Naive B cell (primary cell): Measurements from ENCODE around the gene PTPRR. TPM values are rescaled to one million over a fixed set of nuclear protein-coding genes. Genes with fewer than 3 reads are reported as not detected.
"Not testable (repeated sequence)": the region's sequence is repeated elsewhere in the genome, so short reads cannot be mapped to it uniquely, and the experiment has no call there.

Experiments
- ATAC-seq, 2 donors: fragments of 150-1000 bp; cut with Tn5 transposase; 2 replicates each; pipeline ENCODE4 v1.10.0; 2021; ENCODE audit warnings: low read depth in 2 of 2, mild to moderate bottlenecking in 2 of 2, moderate library complexity in 2 of 2
- DNase-seq: peaks from one replicate; pipeline ENCODE4 v3.0.0; 2022
- H3K27ac Mint-ChIP-seq, 6 donors: one replicate each; pipeline ENCODE4 v1.8.0; 2020 to 2022; ENCODE audit warnings: mild to moderate bottlenecking in 6 of 6, mixed read lengths in 6 of 6, moderate library complexity in 5 of 6, inconsistent platforms in 2 of 6
- H3K27me3 Mint-ChIP-seq, 3 donors: one replicate each; pipeline ENCODE4 v1.8.0; 2021 to 2022; ENCODE audit warnings: mixed read lengths in 3 of 3, mild to moderate bottlenecking in 1 of 3
- H3K36me3 Mint-ChIP-seq, 2 donors: one replicate each; pipeline ENCODE4 v1.8.0; 2020 to 2022; ENCODE audit warnings: mixed read lengths in 2 of 2, inconsistent platforms in 1 of 2, mild to moderate bottlenecking in 1 of 2
- H3K4me1 Mint-ChIP-seq, 3 donors: one replicate each; pipeline ENCODE4 v1.8.0; 2020 to 2022; ENCODE audit warnings: mixed read lengths in 3 of 3, inconsistent platforms in 1 of 3, mild to moderate bottlenecking in 1 of 3, moderate library complexity in 1 of 3
- H3K4me3 Mint-ChIP-seq, 8 donors: one replicate each; pipeline ENCODE4 v1.8.0; 2020 to 2022; ENCODE audit warnings: mild to moderate bottlenecking in 8 of 8, mixed read lengths in 8 of 8, moderate library complexity in 8 of 8, inconsistent platforms in 2 of 8
- H3K9me3 Mint-ChIP-seq, 7 donors: one replicate each; pipeline ENCODE4 v1.8.0; 2020 to 2022; ENCODE audit warnings: mixed read lengths in 7 of 7, mild to moderate bottlenecking in 5 of 7, inconsistent platforms in 2 of 7, moderate library complexity in 1 of 7
- polyA plus RNA-seq, 6 donors: library from polyadenylated mRNA; unstranded; fragments of 300-500 nt; fragmentation: Illumina TruSeq; gene quantifications; one replicate each; pipeline ENCODE4 v1.2.3, GENCODE V29; 2021; ENCODE audit warnings: low read depth in 6 of 6

Gene PTPRR
- polyA plus RNA-seq, 6 donors from 2014 or later = not detected

GRCh38 chr12:70823182-70823976 is 97.2 kb downstream of the PTPRR start:
- no peaks in the 10 kb centered on the region for H3K4me1 Mint-ChIP-seq
- DNase-seq = no peak
- no peaks in the 10 kb centered on the region for H3K36me3 Mint-ChIP-seq
- no peaks in the 10 kb centered on the region for H3K27me3 Mint-ChIP-seq
- peaks cover 2 to 10% (median 4%) of the 10 kb centered on the region in 7 donors for H3K9me3 Mint-ChIP-seq
- H3K4me3 Mint-ChIP-seq = no peak overlapping the region
- peak overlapping the region in 1 of 6 donors; percentile 41 for H3K27ac Mint-ChIP-seq
- no peak for ATAC-seq

GRCh38 chr12:70822412-70822811 is 98.1 kb downstream of the PTPRR start:
- no peak for DNase-seq
- no peaks in the 10 kb centered on the region for H3K36me3 Mint-ChIP-seq
- H3K4me3 Mint-ChIP-seq = no peak overlapping the region
- H3K9me3 Mint-ChIP-seq = peaks cover 2 to 10% (median 4%) of the 10 kb centered on the region in 7 donors
- no peak overlapping the region for H3K27ac Mint-ChIP-seq
- H3K27me3 Mint-ChIP-seq = no peaks in the 10 kb centered on the region
- no peaks in the 10 kb centered on the region for H3K4me1 Mint-ChIP-seq
- no peak for ATAC-seq

GRCh38 chr12:70815971-70816391 is 104.6 kb downstream of the PTPRR start:
- Mint-ChIP-seq H3K9me3 (peaks cover 3 to 20% (median 5%) of the 10 kb centered on the region in 7 donors), H3K36me3 (no peaks in the 10 kb centered on the region), H3K27me3 (peaks cover 0 to 8% (median 0%) of the 10 kb centered on the region in 3 donors), H3K27ac (no peak overlapping the region), H3K4me3 (no peak overlapping the region), H3K4me1 (no peaks in the 10 kb centered on the region)
- no peak for ATAC-seq
- DNase-seq = no peak

- H3K9me3 Mint-ChIP-seq = peaks cover 0 to 13% (median 5%) of the 10 kb centered on the region in 7 donors
- DNase-seq = no peak
- no peaks in the 10 kb centered on the region for H3K36me3 Mint-ChIP-seq
- H3K27me3 Mint-ChIP-seq = peaks cover 0 to 8% (median 0%) of the 10 kb centered on the region in 3 donors
- H3K4me3 Mint-ChIP-seq = no peak overlapping the region
- H3K4me1 Mint-ChIP-seq = no peaks in the 10 kb centered on the region
- H3K27ac Mint-ChIP-seq = no peak overlapping the region
- ATAC-seq = no peak
Observed at GRCh38 chr12:70815056-70815455, 105.5 kb downstream of the PTPRR start.

- ATAC-seq = no peak
- no peak overlapping the region for H3K27ac Mint-ChIP-seq
Observed at GRCh38 chr12:70813559-70813958, 107.0 kb downstream of the PTPRR start.

GRCh38 chr12:70812136-70812535 is 108.4 kb downstream of the PTPRR start:
- DNase-seq (no peak), ATAC-seq (no peak)

More at GRCh38 chr12:70813559-70813958, 107.0 kb downstream of the PTPRR start:
- peaks cover 0 to 2% of the 10 kb centered on the region in 2 donors for H3K36me3 Mint-ChIP-seq
- no peak for DNase-seq
- peaks cover 0 to 15% (median 4%) of the 10 kb centered on the region in 7 donors for H3K9me3 Mint-ChIP-seq
- H3K4me3 Mint-ChIP-seq = no peak overlapping the region
- peaks cover 0 to 8% (median 0%) of the 10 kb centered on the region in 3 donors for H3K27me3 Mint-ChIP-seq
- no peaks in the 10 kb centered on the region for H3K4me1 Mint-ChIP-seq

GRCh38 chr12:70809887-70810286 is 110.7 kb downstream of the PTPRR start:
- ATAC-seq (no peak), DNase-seq (no peak)
- Mint-ChIP-seq H3K36me3 (peaks cover 0 to 7% of the 10 kb centered on the region in 2 donors), H3K4me1 (no peaks in the 10 kb centered on the region), H3K27ac (no peak overlapping the region), H3K9me3 (peaks cover 3 to 19% (median 5%) of the 10 kb centered on the region in 7 donors), H3K27me3 (peaks cover 0 to 8% (median 0%) of the 10 kb centered on the region in 3 donors), H3K4me3 (no peak overlapping the region)

More at GRCh38 chr12:70812136-70812535, 108.4 kb downstream of the PTPRR start:
- Mint-ChIP-seq H3K4me3 (no peak overlapping the region), H3K9me3 (peaks cover 3 to 21% (median 8%) of the 10 kb centered on the region in 7 donors), H3K4me1 (no peaks in the 10 kb centered on the region), H3K27me3 (peaks cover 0 to 8% (median 0%) of the 10 kb centered on the region in 3 donors), H3K27ac (no peak overlapping the region), H3K36me3 (peaks cover 0 to 7% of the 10 kb centered on the region in 2 donors)

- not testable (repeated sequence) for H3K36me3 Mint-ChIP-seq, H3K4me1 Mint-ChIP-seq, H3K4me3 Mint-ChIP-seq, H3K27ac Mint-ChIP-seq, DNase-seq, H3K27me3 Mint-ChIP-seq, ATAC-seq
- H3K9me3 Mint-ChIP-seq = peaks cover 3 to 15% (median 5%) of the 10 kb centered on the region in 7 donors
Observed at GRCh38 chr12:70807993-70808392, 112.5 kb downstream of the PTPRR start.

- peaks cover 3 to 15% (median 5%) of the 10 kb centered on the region in 7 donors for H3K9me3 Mint-ChIP-seq
- no peaks in the 10 kb centered on the region for H3K27me3 Mint-ChIP-seq
- no peak overlapping the region for H3K4me3 Mint-ChIP-seq
Observed at GRCh38 chr12:70806827-70807226, 113.7 kb downstream of the PTPRR start.

GRCh38 chr12:70806043-70806442 is 114.5 kb downstream of the PTPRR start:
- Mint-ChIP-seq H3K4me1 (no peaks in the 10 kb centered on the region), H3K4me3 (no peak overlapping the region), H3K9me3 (peaks cover 3 to 15% (median 7%) of the 10 kb centered on the region in 7 donors), H3K36me3 (peaks cover 0 to 7% of the 10 kb centered on the region in 2 donors), H3K27ac (no peak overlapping the region), H3K27me3 (no peaks in the 10 kb centered on the region)
- DNase-seq (no peak), ATAC-seq (no peak)

More at GRCh38 chr12:70806827-70807226, 113.7 kb downstream of the PTPRR start:
- no peak for DNase-seq
- Mint-ChIP-seq H3K27ac (no peak overlapping the region), H3K36me3 (peaks cover 0 to 7% of the 10 kb centered on the region in 2 donors), H3K4me1 (no peaks in the 10 kb centered on the region)
- no peak for ATAC-seq

GRCh38 chr12:70798016-70798783 is 122.3 kb downstream of the PTPRR start:
- no peak overlapping the region for H3K4me3 Mint-ChIP-seq
- no peak for ATAC-seq
- DNase-seq = no peak
- H3K36me3 Mint-ChIP-seq = no peaks in the 10 kb centered on the region
- peaks cover 0 to 4% (median 0%) of the 10 kb centered on the region in 7 donors for H3K9me3 Mint-ChIP-seq
- H3K27ac Mint-ChIP-seq = no peak overlapping the region
- no peaks in the 10 kb centered on the region for H3K4me1 Mint-ChIP-seq
- H3K27me3 Mint-ChIP-seq = peaks cover 0 to 8% (median 0%) of the 10 kb centered on the region in 3 donors

- Mint-ChIP-seq H3K4me3 (no peak overlapping the region), H3K27me3 (peaks cover 0 to 8% (median 0%) of the 10 kb centered on the region in 3 donors), H3K27ac (no peak overlapping the region), H3K36me3 (no peaks in the 10 kb centered on the region), H3K9me3 (peaks cover 0 to 4% (median 0%) of the 10 kb centered on the region in 7 donors), H3K4me1 (no peaks in the 10 kb centered on the region)
- ATAC-seq = no peak
- DNase-seq = no peak
Observed at GRCh38 chr12:70796989-70797388, 123.5 kb downstream of the PTPRR start.

- ATAC-seq = no peak
- Mint-ChIP-seq H3K4me3 (no peak overlapping the region), H3K27me3 (peaks cover 0 to 8% (median 5%) of the 10 kb centered on the region in 3 donors)
Observed at GRCh38 chr12:70795608-70796007, 124.9 kb downstream of the PTPRR start.

More at GRCh38 chr12:70795608-70796007, 124.9 kb downstream of the PTPRR start:
- Mint-ChIP-seq H3K36me3 (no peaks in the 10 kb centered on the region), H3K4me1 (no peaks in the 10 kb centered on the region), H3K27ac (no peak overlapping the region), H3K9me3 (peaks cover 0 to 6% (median 0%) of the 10 kb centered on the region in 7 donors)
- DNase-seq = no peak
